H1 (cell line): ENCODE measurements around the gene TMEM200C. TPM values are rescaled to one million over a fixed set of nuclear protein-coding genes. Genes with fewer than 3 reads are reported as not detected.
A peak's percentile ranks its signal among the peaks of the same experiment; 100 is the strongest.

ENCODE experiments used
- CTCF ChIA-PET: fragments of 300-600 bp; sonication (Branson Sonifier 250); formaldehyde crosslinking; loops from one replicate; lab custom pipeline; 2021; ENCODE audit not compliant: partially characterized antibody; lab: Charles Lee
- POLR2A ChIA-PET: fragments of 300-600 bp; sonication (Branson Sonifier 250); formaldehyde crosslinking; loops from one replicate; lab custom pipeline; 2021; ENCODE audit warnings: inconsistent platforms; ENCODE audit not compliant: partially characterized antibody; lab: Charles Lee
- DNase-seq, 2 experiments: peaks; one replicate each; pipeline versions ENCODE4 v3.0.0 to v3.0.0-alpha.2; 2010 to 2022; ENCODE audit warnings: low spot score in 2 of 2, low read depth in 1 of 2, mixed read lengths in 1 of 2
- FAIRE-seq: peaks from 2 replicates; lab custom pipeline; 2011; peaks lifted over from hg19 to GRCh38; lab: Jason Lieb, UNC
- H2AFZ ChIP-seq: 2 replicates; pipeline ENCODE4 v1.8.1; 2012; ENCODE audit warnings: low read length, inconsistent platforms
- H2AK5ac ChIP-seq: 2 replicates; pipeline ENCODE4 v1.6.1; 2013; ENCODE audit warnings: low read depth, low read length
- H2BK120ac ChIP-seq: replicated peaks from 2 replicates; pipeline ENCODE3; 2013; ENCODE audit warnings: low read depth, low read length, inconsistent platforms
- H2BK12ac ChIP-seq: 2 replicates; pipeline ENCODE4 v1.6.1; 2013; ENCODE audit warnings: low read depth, low read length
- H2BK15ac ChIP-seq: 2 replicates; pipeline ENCODE4 v1.6.1; 2013; ENCODE audit warnings: low read length
- H2BK20ac ChIP-seq: 2 replicates; pipeline ENCODE4 v1.6.1; 2013; ENCODE audit warnings: low read length
- H2BK5ac ChIP-seq: 2 replicates; pipeline ENCODE4 v1.6.1; 2013; ENCODE audit warnings: low read depth, low read length
- H3K14ac ChIP-seq: 2 replicates; pipeline ENCODE4 v1.6.1; 2013; ENCODE audit warnings: inconsistent platforms; ENCODE audit not compliant: insufficient read length
- H3K18ac ChIP-seq: 2 replicates; pipeline ENCODE4 v1.6.1; 2013; ENCODE audit warnings: low read length; ENCODE audit errors: extremely low read depth
- H3K23ac ChIP-seq: 2 replicates; pipeline ENCODE4 v1.6.1; 2013; ENCODE audit warnings: inconsistent platforms; ENCODE audit not compliant: insufficient read length
- H3K23me2 ChIP-seq: 2 replicates; pipeline ENCODE4 v1.6.1; 2013; ENCODE audit warnings: low read depth, low read length
- H3K27ac ChIP-seq: 2 replicates; pipeline ENCODE4 v1.6.1; 2011; ENCODE audit warnings: low read depth, low read length, inconsistent platforms
- H3K27me3 ChIP-seq, 4 experiments: replicated peaks in 1 of 4; 1 replicate in 1 of 4; 2 replicates in 3 of 4; pipeline versions ENCODE4 v1.6.1 to v1.8.1; 2011 to 2013; ENCODE audit warnings: low read length in 3 of 4, mild to moderate bottlenecking in 3 of 4, inconsistent platforms in 2 of 4, mixed read lengths in 2 of 4, moderate library complexity in 1 of 4; ENCODE audit not compliant: control insufficient read depth in 3 of 4, insufficient read depth in 3 of 4; ENCODE audit errors: extremely low read depth in 1 of 4
- H3K36me3 ChIP-seq, 4 experiments: 2 replicates each; pipeline versions ENCODE4 v1.6.1 to v1.8.1; 2011 to 2013; ENCODE audit warnings: mild to moderate bottlenecking in 4 of 4, low read length in 3 of 4, moderate library complexity in 2 of 4, control low read depth in 1 of 4, inconsistent platforms in 1 of 4; ENCODE audit not compliant: insufficient read depth in 4 of 4, control insufficient read depth in 2 of 4
- H3K4ac ChIP-seq: replicated peaks from 2 replicates; pipeline ENCODE3; 2013; ENCODE audit warnings: low read length, low read depth, mixed read lengths, inconsistent platforms; ENCODE audit not compliant: insufficient read length
- H3K4me1 ChIP-seq, 4 experiments: replicated peaks in 1 of 4; 1 replicate in 1 of 4; 2 replicates in 3 of 4; pipeline versions ENCODE4 v1.6.1 to v1.8.1; 2011 to 2013; ENCODE audit warnings: low read length in 3 of 4, inconsistent platforms in 2 of 4, mixed read lengths in 1 of 4; ENCODE audit not compliant: insufficient read depth in 4 of 4, control insufficient read depth in 3 of 4
- H3K4me2 ChIP-seq, 2 experiments: 2 replicates each; pipeline versions ENCODE4 v1.6.1 to v1.8.1; 2011 to 2013; ENCODE audit warnings: low read depth in 2 of 2, low read length in 2 of 2, control low read depth in 1 of 2, inconsistent platforms in 1 of 2, mild to moderate bottlenecking in 1 of 2; ENCODE audit not compliant: insufficient read depth in 1 of 2
- H3K4me3 ChIP-seq, 4 experiments: fragments of 200-600, 300-600 bp in 1 of 4; sonication (generic), shearing (Covaris generic), sonication (Bioruptor Twin) in 1 of 4; 2 replicates each; pipeline versions ENCODE4 v1.5.1 to v1.8.1; 2011 to 2016; ENCODE audit warnings: low read length in 4 of 4, low read depth in 3 of 4, control low read depth in 2 of 4, inconsistent platforms in 2 of 4, mild to moderate bottlenecking in 2 of 4, mixed read lengths in 1 of 4, moderate library complexity in 1 of 4; ENCODE audit not compliant: insufficient read depth in 2 of 4; ENCODE audit errors: extremely low read depth in 1 of 4
- H3K56ac ChIP-seq: replicated peaks from 2 replicates; pipeline ENCODE3; 2013; ENCODE audit warnings: low read depth, mild to moderate bottlenecking, mixed read lengths, low read length, inconsistent platforms; ENCODE audit not compliant: insufficient read length
- H3K79me1 ChIP-seq: 2 replicates; pipeline ENCODE4 v1.6.1; 2013; ENCODE audit warnings: low read depth, low read length, control low read depth
- H3K79me2 ChIP-seq, 2 experiments: 2 replicates each; pipeline versions ENCODE4 v1.6.1 to v1.8.1; 2012 to 2013; ENCODE audit warnings: low read length in 2 of 2, mild to moderate bottlenecking in 2 of 2, inconsistent platforms in 1 of 2; ENCODE audit not compliant: insufficient read depth in 2 of 2, control insufficient read depth in 1 of 2
- H3K9ac ChIP-seq, 4 experiments: replicated peaks in 1 of 4; 1 replicate in 1 of 4; 2 replicates in 3 of 4; pipeline versions ENCODE4 v1.6.1 to v1.8.1; 2011 to 2013; ENCODE audit warnings: low read depth in 3 of 4, low read length in 3 of 4, control low read depth in 2 of 4, mild to moderate bottlenecking in 2 of 4, moderate library complexity in 2 of 4, inconsistent platforms in 1 of 4; ENCODE audit errors: extremely low read depth in 1 of 4
- H3K9me3 ChIP-seq, 2 experiments: 2 replicates each; pipeline versions ENCODE4 v1.6.1 to v1.8.1; 2012 to 2013; ENCODE audit warnings: mild to moderate bottlenecking in 2 of 2, moderate library complexity in 2 of 2, control low read depth in 1 of 2, inconsistent platforms in 1 of 2, low read depth in 1 of 2, low read length in 1 of 2, mixed read lengths in 1 of 2; ENCODE audit not compliant: insufficient read depth in 2 of 2
- H4K20me1 ChIP-seq, 2 experiments: replicated peaks in 1 of 2; 2 replicates each; pipeline versions ENCODE3 to v1.8.1; 2011 to 2013; ENCODE audit warnings: inconsistent platforms in 2 of 2, low read length in 2 of 2, mild to moderate bottlenecking in 1 of 2; ENCODE audit not compliant: insufficient read depth in 2 of 2, control insufficient read depth in 1 of 2
- H4K5ac ChIP-seq: 2 replicates; pipeline ENCODE4 v1.6.1; 2013; ENCODE audit warnings: low read length, low read depth, mixed read lengths, inconsistent platforms; ENCODE audit not compliant: insufficient read length
- H4K8ac ChIP-seq: 2 replicates; pipeline ENCODE4 v1.8.0; 2013; ENCODE audit warnings: mild to moderate bottlenecking, moderate library complexity, low read length, inconsistent platforms; ENCODE audit not compliant: insufficient read depth; ENCODE audit errors: extremely low read depth
- H4K91ac ChIP-seq: replicated peaks from 2 replicates; pipeline ENCODE3; 2013; ENCODE audit warnings: low read length, mixed read lengths, inconsistent platforms; ENCODE audit not compliant: insufficient read length
- ATF3 ChIP-seq: IDR thresholded peaks from 2 replicates; pipeline ENCODE4 v1.6.1; 2011; ENCODE audit warnings: low read depth, mild to moderate bottlenecking, low read length; ENCODE audit not compliant: insufficient read depth
- BACH1 ChIP-seq: IDR thresholded peaks from 2 replicates; pipeline ENCODE4 v1.6.1; 2012; ENCODE audit warnings: low read length, improper control_type of control experiment
- CEBPB ChIP-seq: IDR thresholded peaks from 2 replicates; pipeline ENCODE4 v1.6.1; 2012; ENCODE audit warnings: low read depth, low read length
- JUN ChIP-seq: IDR thresholded peaks from 2 replicates; pipeline ENCODE4 v1.6.1; 2011; ENCODE audit warnings: low read depth, mild to moderate bottlenecking, improper control_type of control experiment, low read length
- KDM1A ChIP-seq: fragments of 200-600, 300-600 bp; sonication (generic); IDR thresholded peaks from 2 replicates; pipeline ENCODE4 v1.7.1; 2016; ENCODE audit warnings: mild to moderate bottlenecking, low read length, borderline replicate concordance
- MAX ChIP-seq: IDR thresholded peaks from 2 replicates; pipeline ENCODE4 v1.6.1; 2012; ENCODE audit warnings: inconsistent platforms
- NRF1 ChIP-seq: IDR thresholded peaks from 2 replicates; pipeline ENCODE4 v1.6.1; 2011; ENCODE audit warnings: mild to moderate bottlenecking, low read depth, low read length, improper control_type of control experiment
- POLR2A ChIP-seq, 2 experiments: IDR thresholded peaks; 1 replicate in 1 of 2; 2 replicates in 1 of 2; pipeline ENCODE4 v1.6.1; 2011; ENCODE audit warnings: low read depth in 2 of 2, low read length in 2 of 2, mild to moderate bottlenecking in 2 of 2; ENCODE audit errors: control extremely low read depth in 1 of 2
- RNF2 ChIP-seq: fragments of 200-900, 300-1000 bp; sonication (generic); IDR thresholded peaks from 2 replicates; pipeline ENCODE4 v1.7.1; 2016; ENCODE audit warnings: borderline replicate concordance, low read depth, mild to moderate bottlenecking, antibody characterized with exemption, low read length; ENCODE audit not compliant: poor library complexity, severe bottlenecking; ENCODE audit errors: missing control alignments
- SAP30 ChIP-seq: fragments of 300-600 bp; sonication (generic); IDR thresholded peaks from 2 replicates; pipeline ENCODE4 v1.7.1; 2012; ENCODE audit warnings: low read length, moderate library complexity, mild to moderate bottlenecking, inconsistent platforms; ENCODE audit not compliant: insufficient read depth, insufficient replicate concordance
- WGBS, 2 experiments: shearing (Covaris generic) in 1 of 2; methylation state at CpG; one replicate each; pipeline versions ENCODE4 v1.1.6 to v1.1.7; 2013 to 2015; ENCODE audit warnings: low lambda C conversion rate in 2 of 2, mixed read lengths in 2 of 2, inconsistent platforms in 1 of 2, low coverage in 1 of 2, missing lambda C conversion rate in 1 of 2; ENCODE audit not compliant: insufficient replicate concordance in 2 of 2, insufficient coverage in 1 of 2, insufficient read length in 1 of 2; ENCODE audit errors: extremely low coverage in 1 of 2, missing lambda C conversion rate in 1 of 2; 5-methylcytosine and 5-hydroxymethylcytosine counted together
- polyA plus RNA-seq, 7 experiments: library from polyadenylated mRNA; depleted of rRNA in 3 of 7; stranded (reverse) in 5 of 7; unstranded in 2 of 7; fragments of >200 nt in 5 of 7; fragments of 200-250 nt in 2 of 7; gene quantifications; 1 replicate in 5 of 7; 2 replicates in 1 of 7; 4 replicates in 1 of 7; pipeline versions ENCODE4 v1.2.1 to v1.2.3, GENCODE V29; 2011 to 2013; ENCODE audit warnings: missing spikeins in 2 of 7, mixed read lengths in 2 of 7
- total RNA-seq: library from RNA; stranded (reverse); fragmentation: NEBNext Ultra II Directional; extraction: Animal tissue kit (Norgen Biotek cat#: 25700); gene quantifications from 2 replicates; pipeline ENCODE4 v1.2.1, GENCODE V29; 2021

TMEM200C gene
- total and polyA plus RNA-seq, 2 of the 8 experiments (the other 6 are each of a cell fraction or from before 2014, with no cell fraction given) = 3.4 to 9.6 TPM

DNA sequence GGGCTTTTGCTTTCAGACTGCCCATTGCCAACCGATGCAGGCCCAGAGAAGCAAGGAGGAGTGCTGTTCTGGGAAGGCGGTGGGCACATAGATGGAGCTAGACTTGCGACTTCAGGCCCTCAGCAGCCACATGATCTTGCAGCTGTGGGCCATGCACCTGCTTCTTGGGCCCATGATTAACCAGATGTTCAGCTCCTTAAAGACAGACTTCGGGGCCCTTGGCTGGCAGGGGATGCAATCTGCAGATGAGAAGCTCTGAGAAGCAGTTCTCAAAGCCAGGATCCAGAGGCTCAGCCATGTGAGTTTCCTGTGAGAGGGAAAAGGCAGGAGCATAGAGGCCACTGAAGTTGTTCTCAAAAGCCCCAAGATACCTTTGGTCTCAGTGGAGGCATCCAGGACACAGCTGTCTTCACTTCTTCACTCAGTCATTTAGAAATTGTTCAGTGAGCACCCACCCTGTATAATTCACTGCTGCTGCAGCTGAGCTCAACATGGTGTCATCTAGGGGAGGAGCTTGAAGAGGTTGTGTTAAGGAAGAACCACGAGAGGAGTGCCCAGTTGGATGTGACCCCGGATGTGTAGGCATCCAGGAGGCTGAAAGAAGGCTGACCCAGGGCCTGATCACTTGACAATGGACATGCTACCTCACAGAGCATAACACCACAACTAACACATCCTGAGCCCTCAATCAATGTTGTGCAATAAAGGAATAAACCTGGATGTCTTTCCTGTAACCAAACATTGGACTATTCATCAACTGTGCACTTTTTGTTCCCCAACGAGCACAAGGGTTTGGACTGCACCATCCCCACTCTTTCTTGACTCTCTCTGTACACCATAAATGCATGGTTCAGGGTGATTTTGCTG is 44.7 kb upstream of the TMEM200C start:
- Histone ChIP-seq H2BK15ac (no peak overlapping the region), H3K56ac (no peak overlapping the region), H3K9me3 (no peaks in the 10 kb centered on the region), H3K14ac (no peak overlapping the region), H3K4ac (no peak overlapping the region), H4K5ac (no peak overlapping the region), H3K18ac (no peak overlapping the region), H3K27me3 (no peaks in the 10 kb centered on the region), H2BK5ac (no peak overlapping the region), H2AK5ac (no peak overlapping the region), H2BK12ac (no peak overlapping the region), H4K20me1 (no peaks in the 10 kb centered on the region), H3K23ac (no peak overlapping the region), H3K36me3 (no peaks in the 10 kb centered on the region), H3K79me2 (no peaks in the 10 kb centered on the region), H3K4me2 (no peak overlapping the region), H3K79me1 (no peaks in the 10 kb centered on the region), H3K27ac (no peak overlapping the region), H3K4me1 (peaks cover 2 to 10% (median 8%) of the 10 kb centered on the region in 4 experiments; a peak in 5 of 7 replicates), H3K9ac (no peak overlapping the region), H3K23me2 (no peaks in the 10 kb centered on the region), H3K4me3 (no peak overlapping the region), H4K8ac (no peak overlapping the region; the same call in 1 of the 2 replicates), H2AFZ (no peak overlapping the region), H2BK20ac (peak overlapping the region; percentile 3; the same call in 1 of the 2 replicates), H4K91ac (peak overlapping the region; percentile 44), H2BK120ac (no peak overlapping the region)
- DNase-seq (no peak), FAIRE-seq (no peak)
- TF ChIP-seq RNF2 (no peak), ATF3 (no peak), MAX (no peak), JUN (no peak), KDM1A (no peak), POLR2A (IDR thresholded peaks at IDR 0.05; ENCODE audit: control extremely low read depth in 1 of 2, low read depth in 2 of 2, low read length in 2 of 2) (no peak), BACH1 (no peak), NRF1 (no peak), SAP30 (no peak), CEBPB (no peak)
- WGBS, 2 experiments = 91% methylated on average over 7 of the region's 7 CpGs; no CpG with 5 or more reads in 1 of the 2 experiments
- CTCF ChIA-PET = interaction anchor here (0.6 to 1.0 kb wide), 3 partner anchors 24 to 766 kb away, joined by 3 to 5 read pairs (median 4); no protein-coding TSS in a partner anchor
- POLR2A ChIA-PET = no interaction called here
